RCC 7860 (cell line): ENCODE data around the gene LFNG.
A peak's percentile ranks its signal among the peaks of the same experiment; 100 is the strongest.
"Not testable (repeated sequence)": the region's sequence is repeated elsewhere in the genome, so short reads cannot be mapped to it uniquely, and the experiment has no call there.

ENCODE experiments used
- DNase-seq: peaks from one replicate; pipeline ENCODE4 v3.0.0-alpha.2; 2015; ENCODE audit warnings: low spot score
- FAIRE-seq: peaks from 2 replicates; lab custom pipeline; 2012; peaks lifted over from hg19 to GRCh38; lab: Jason Lieb, UNC

Gene LFNG

GRCh38 chr7:2542011-2542915, 22.7 kb downstream of the LFNG start:
- FAIRE-seq = no peak

GRCh38 chr7:2542916-2543871, 23.6 kb downstream of the LFNG start:
- no peak for FAIRE-seq

More at GRCh38 chr7:2542011-2542915, 22.7 kb downstream of the LFNG start:
- no peak for DNase-seq

GRCh38 chr7:2544541-2545188, 25.1 kb downstream of the LFNG start:
- no peak for DNase-seq
- no peak for FAIRE-seq

More at GRCh38 chr7:2542916-2543871, 23.6 kb downstream of the LFNG start:
- no peak for DNase-seq

GRCh38 chr7:2545746-2546425, 26.3 kb downstream of the LFNG start:
- no peak for FAIRE-seq
- DNase-seq = no peak

- no peak for DNase-seq
- FAIRE-seq = no peak
These were observed 27.4 kb downstream of the LFNG start for GRCh38 chr7:2546776-2547586.

- FAIRE-seq = no peak
These were observed 31.8 kb downstream of the LFNG start for GRCh38 chr7:2551418-2551817.

GRCh38 chr7:2553108-2553507, 33.5 kb downstream of the LFNG start:
- no peak for FAIRE-seq
- DNase-seq = no peak

More at GRCh38 chr7:2551418-2551817, 31.8 kb downstream of the LFNG start:
- DNase-seq = no peak

- FAIRE-seq (no peak), DNase-seq (no peak)
These were observed 34.4 kb downstream of the LFNG start for GRCh38 chr7:2553831-2554581.

- FAIRE-seq (no peak), DNase-seq (no peak)
These were observed 35.1 kb downstream of the LFNG start for GRCh38 chr7:2554661-2555111.

- peak; percentile 94 for DNase-seq
These were observed 35.8 kb downstream of the LFNG start, which contains the start of gene BRAT1 for GRCh38 chr7:2555121-2556052. TSS of gene BRAT1 (minus strand) at chr7:2555524. CDS start at chr7:2554431, 1,093 bp downstream.

GRCh38 chr7:2558629-2559282, 39.2 kb downstream of the LFNG start, which contains the start of gene IQCE:
TSS of gene IQCE (plus strand) at chr7:2558979. CDS start at chr7:2559182, 203 bp downstream.
- peak; percentile 82 for DNase-seq

More at GRCh38 chr7:2555121-2556052, 35.8 kb downstream of the LFNG start, which contains the start of gene BRAT1:
- FAIRE-seq = peak; percentile 55

GRCh38 chr7:2559283-2559950, 39.8 kb downstream of the LFNG start:
- DNase-seq = no peak

More at GRCh38 chr7:2558629-2559282, 39.2 kb downstream of the LFNG start, which contains the start of gene IQCE:
- no peak for FAIRE-seq

GRCh38 chr7:2563955-2564354, 44.4 kb downstream of the LFNG start:
- FAIRE-seq, DNase-seq: not testable (repeated sequence)

More at GRCh38 chr7:2559283-2559950, 39.8 kb downstream of the LFNG start:
- no peak for FAIRE-seq

GRCh38 chr7:2564970-2565540, 45.5 kb downstream of the LFNG start:
- DNase-seq = no peak
- FAIRE-seq = no peak

GRCh38 chr7:2566348-2566889, 46.8 kb downstream of the LFNG start:
- DNase-seq (no peak), FAIRE-seq (no peak)
